Activated effector memory CD4-positive, alpha-beta T cell treated with Interleukin-2 at 50 U/mL for 16 hours (primary cell): ENCODE measurements around the gene DUOX1.
"Not testable (repeated sequence)": the region's sequence is repeated elsewhere in the genome, so short reads cannot be mapped to it uniquely, and the experiment has no call there.

Experiments used
- DNase-seq: peaks from one replicate; pipeline ENCODE4 v3.0.0-alpha.2; 2020

The DUOX1 gene

DNA sequence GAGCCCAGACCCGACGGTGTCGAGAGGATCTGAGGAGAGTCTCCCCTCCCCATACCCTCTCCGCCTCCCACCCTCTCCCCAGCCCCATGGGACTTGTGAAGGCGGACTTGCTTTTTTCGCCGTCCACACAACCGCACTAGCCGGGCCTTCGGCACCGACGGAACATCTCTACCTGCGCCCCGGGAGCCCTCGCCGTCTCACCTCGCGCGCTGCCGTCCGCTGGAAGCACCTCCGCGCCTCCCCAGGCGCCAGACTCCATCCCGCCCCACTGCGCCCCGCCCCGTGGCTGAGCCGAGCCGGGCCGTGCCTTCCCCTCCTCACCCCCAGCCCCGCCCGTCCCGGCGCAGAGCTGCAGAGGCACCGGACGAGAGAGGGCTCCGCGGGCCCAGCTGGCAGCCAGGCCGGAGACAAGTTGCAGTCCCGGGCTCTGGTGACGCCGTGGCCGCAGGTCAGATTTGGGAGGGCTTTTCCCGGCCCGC, at the start of gene DUOX1, which contains the start of gene DUOXA1:
Gene DUOX1, plus strand, starts transcription at position 344 of the 479 bp plus-strand sequence. CDS start 1,973 bp downstream, outside the sequence.
Gene DUOXA1, minus strand, starts transcription at position 229 of the 479 bp plus-strand sequence. CDS start 6,865 bp downstream, outside the sequence.
- peak; percentile 12 for DNase-seq

DNA sequence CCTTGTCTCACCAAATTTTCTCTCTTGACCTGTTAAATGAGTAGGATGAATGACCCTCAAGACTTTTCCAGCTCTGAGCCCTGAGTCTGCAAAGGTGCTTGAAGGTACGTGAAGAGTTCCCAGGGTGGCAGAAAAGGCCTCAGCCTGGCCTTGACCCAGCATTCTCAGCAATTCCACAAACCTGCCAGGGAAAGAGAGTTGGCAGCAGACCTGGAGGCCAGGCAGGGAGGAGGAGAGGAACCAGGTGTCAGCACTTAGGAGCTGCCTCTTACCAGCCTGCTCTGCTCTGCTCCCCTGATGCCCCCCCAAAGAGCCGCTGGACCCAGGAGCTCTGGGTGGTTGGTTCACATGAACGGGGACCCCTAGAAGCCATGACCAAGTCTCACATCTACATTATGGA, 49.2 kb upstream of the DUOX1 start:
- DNase-seq: not testable (repeated sequence)

DNA sequence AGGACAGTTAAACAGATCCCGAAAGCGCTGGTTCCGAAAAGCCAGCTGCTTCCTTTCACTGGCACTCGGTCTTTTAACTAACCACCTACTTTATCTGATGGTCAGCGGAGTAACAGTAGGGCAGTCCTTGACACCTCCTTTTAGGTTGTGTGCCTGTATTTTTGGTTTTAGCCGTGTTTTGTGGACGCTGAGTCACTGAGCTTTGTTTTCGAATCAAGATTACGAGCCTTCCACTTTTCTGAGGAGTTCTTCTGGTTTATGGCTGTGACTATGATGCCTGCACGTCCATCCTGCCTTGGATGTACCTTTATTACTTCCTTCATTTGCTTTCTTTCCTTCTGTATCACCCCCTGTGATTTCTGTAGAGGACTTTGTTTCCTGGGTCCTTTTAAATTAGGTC, 47.4 kb upstream of the DUOX1 start:
- not testable (repeated sequence) for DNase-seq

DNA sequence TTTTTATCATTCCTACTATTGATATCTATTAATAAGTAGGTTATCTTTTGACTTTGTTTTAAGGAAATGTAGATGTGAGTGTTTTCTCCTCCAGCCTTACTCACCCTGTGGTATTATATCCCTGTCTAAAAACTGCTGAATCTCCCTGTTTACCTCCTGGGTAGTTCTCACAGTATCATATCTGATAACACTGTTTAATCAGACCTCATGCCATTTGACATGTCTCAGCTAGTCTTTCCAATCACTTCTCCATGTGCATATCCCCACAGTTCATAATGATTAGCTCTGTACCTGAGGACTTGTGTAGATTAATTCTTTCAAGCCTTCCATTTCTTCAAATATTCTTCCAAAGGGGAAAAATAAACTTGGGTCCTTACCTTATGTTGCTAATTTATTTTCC, 46.6 kb upstream of the DUOX1 start:
- DNase-seq: no peak

DNA sequence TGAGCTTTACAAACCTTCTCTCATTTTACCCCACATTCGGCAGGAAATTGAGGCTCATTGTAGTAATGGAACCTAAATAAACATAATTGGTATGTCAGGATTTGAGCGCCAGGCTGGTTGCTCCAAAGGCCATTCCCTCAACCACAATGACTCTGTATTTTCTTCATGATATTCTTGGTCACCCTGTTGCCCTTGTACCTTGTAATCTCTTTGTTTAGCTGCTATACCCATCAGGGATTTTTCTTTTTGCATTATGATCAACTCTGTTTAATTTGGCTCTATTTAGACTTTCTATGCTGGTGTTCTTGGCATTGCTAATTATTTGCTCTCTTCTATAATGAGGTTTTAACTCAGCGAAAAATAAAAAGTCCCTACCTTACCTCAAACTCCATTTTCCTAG, 45.6 kb upstream of the DUOX1 start:
- no peak for DNase-seq

DNA sequence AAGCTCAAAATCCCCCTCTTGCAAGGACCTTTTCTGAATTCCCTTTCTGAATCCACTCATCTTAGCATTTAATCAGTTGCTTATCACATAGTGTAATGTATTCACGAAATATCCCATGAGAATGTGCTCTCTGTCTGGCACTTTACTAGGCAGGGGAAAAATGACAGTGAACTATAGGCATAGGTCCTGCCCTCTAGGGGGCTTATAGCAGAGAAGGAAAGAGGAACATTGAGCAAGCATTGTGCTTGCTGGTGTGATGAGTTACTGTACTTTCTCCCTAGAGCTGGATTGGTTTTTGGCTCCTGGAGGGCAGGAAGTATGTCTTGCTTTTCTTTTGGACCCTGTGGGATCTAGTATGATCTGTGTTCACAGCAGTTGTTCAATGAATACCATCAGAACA, 42.3 kb upstream of the DUOX1 start:
- DNase-seq: no peak

DNA sequence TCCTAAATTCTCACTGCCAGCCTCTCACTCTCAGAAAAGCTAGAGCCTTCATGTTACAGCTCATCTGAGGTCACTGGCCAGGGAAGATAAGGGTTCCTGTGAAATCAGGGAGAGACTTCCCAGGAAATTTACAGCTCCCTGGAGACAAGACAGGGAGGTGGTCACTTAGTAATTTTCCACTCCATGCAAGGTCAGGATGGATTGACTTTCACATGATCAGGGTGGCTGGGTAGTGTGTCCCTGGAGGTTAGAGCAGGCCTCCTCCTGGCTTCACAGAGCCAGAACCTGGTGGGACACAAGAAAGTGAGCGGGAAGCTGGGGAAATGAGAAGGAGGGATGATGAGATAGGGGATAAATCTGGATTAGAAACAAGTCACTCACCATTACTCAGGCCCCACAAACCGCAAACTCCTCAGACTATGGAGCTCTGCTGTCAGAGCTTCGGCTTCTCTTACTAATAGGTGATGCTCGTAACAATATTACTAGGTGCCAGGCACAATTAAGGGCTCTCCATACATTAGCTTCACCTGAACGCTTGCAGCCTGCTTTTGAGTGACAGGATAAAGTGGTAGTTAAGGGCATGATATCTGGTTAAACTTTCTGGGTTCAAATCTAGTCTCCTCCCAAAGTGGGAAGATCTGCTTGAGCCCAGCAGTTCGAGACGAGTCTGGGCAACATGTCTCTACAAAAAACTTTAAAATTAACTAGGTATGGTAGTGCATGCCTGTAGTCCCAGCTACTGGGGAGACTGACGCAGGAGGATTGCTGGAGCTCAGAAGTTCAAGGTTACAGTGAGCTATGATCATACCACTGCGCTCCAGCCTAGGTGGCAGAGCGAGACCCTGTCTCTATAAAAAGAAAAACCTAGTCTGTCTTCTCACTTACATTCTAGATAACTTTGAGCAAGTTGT, 40.7 kb upstream of the DUOX1 start:
- no peak for DNase-seq

DNA sequence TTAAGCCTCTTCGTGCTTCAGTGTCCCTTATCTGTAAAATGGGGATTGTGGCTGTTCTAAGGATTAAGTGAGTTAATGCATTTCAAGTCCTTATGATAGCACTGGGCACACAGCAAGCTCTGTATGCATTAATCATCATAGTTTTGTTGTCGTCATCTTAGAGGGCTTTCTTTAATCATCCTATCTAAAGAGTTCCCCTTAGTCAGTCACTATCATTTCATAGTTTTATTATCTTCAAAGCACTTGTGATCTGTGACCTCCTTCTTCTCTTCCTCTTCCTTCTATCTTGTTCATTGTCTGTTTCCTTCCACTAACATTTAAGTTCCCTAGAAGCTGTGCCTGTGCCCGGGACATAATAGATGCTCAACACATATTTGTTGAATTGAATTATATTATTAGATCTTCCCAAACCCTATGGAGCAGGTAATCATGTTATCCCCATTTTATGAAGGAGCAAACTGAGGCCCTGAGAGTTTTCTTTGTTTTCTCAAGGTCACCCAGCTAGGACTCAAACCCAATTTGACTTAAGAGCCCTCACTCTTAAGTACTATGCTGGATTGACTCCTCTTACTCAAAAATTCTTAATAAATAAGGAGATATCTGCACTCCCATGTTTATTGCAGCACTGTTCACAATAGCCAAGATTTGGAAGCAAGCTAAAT, 40.0 kb upstream of the DUOX1 start:
- no peak for DNase-seq

DNA sequence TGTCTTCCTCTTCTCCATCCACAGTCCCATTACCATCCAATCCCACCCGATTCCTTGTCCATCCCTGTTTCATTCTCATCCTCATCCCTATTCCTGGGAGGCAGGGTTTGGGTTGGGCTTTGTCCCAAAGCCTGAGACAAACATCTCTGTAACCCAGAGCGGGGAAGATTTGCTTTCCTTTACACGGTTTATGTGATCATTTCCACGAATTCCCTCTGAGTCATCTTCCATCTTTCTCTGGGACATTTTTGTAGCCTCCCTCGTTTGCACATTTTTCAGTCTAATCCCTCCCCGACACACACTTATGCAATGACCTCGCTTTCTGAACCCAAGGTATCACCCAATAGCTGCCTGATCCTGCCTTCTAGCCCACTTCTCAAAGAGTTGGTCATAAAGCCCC, 38.6 kb upstream of the DUOX1 start:
- no peak for DNase-seq

DNA sequence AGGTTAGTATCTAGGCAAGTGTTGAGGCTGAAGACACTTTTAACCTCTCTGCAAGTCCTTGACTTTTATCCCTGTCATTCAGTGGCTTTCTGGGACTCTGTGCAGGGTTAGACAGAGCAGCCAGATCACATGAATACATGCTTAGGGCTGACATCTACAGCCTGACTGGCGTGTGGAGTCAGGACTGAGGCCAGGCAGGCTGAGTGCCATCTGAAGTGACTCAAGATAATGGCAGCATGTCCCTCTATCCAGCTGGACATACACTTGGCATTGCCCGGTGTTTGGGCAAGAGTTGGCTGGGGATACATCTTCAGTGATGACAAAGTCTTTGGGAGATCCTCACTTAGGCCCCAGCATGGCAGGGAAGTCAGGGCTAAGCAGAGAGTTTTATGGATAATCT, 38.2 kb upstream of the DUOX1 start:
- DNase-seq: no peak

DNA sequence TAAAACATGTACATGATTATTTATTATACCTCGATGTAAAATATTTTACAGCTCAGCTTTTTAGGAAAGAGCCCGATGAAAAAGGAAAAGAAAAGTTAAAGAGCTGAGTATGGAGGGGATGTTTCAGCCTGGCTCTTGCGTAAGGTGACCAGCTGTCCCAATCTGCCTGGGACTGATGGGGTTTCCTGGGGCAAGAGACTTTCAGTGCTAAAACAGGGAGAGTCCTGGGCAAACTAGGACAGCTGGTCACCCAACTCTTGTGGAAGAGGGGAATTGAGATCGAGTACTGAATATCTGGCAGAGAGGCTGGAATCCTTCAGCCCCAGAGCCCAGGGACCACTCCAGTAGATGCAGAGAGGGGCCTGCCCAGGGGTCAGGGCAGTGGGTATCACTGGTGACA, 36.8 kb upstream of the DUOX1 start:
- no peak for DNase-seq

DNA sequence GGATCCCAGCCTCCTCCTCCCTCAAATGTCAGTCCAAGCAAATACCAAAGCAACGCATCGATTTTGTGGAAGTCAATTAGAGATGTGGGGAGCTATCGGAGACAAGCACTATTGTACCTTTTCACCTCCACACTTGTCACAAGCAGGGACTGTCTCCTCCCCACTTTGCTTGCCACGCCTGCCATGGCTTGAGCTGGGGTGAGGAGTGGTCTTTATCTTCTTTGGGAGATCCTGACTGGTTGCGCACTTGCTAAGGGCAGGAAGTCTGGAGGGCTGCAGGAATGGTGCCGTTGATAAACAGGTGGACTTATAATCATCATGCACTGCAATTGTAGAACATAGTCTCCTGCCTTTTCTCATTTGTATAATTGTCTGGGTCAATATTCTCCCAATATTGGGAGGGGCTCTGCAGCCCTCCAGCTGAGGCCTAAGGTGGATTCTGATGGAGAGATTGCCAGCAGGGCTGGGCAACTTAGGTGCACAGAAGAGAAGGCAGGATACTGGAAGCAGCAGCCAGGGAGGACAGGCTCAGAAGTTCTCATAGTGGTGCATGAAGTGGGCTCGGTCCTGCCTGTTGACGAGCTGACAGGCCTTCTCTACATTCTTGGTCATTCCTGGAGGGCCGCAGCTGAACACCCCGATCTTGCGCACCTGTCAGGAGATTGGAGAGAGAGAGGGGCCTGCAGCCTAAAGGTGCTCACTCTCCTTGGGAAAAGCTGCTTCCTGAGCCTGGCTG, 36.0 kb upstream of the DUOX1 start:
- no peak for DNase-seq

DNA sequence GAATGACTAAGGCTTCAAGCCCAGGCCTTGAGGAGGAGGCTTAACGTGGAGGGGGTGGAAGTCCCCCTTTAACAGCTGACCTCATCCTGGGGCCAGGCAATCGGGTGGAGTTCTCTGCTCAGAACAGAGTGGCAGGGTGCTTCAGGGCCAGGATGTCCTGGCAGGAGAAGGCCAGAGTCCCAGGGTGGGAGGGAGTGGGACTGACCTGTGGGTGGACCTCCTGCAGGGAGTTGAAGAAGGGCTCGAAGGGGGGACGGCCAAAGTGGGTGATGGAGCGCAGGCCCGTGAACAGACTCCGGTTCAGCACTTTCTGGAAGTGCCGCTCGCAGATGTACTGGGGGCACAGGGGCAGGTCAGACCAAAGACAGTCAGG, 35.5 kb upstream of the DUOX1 start:
- DNase-seq: no peak

DNA sequence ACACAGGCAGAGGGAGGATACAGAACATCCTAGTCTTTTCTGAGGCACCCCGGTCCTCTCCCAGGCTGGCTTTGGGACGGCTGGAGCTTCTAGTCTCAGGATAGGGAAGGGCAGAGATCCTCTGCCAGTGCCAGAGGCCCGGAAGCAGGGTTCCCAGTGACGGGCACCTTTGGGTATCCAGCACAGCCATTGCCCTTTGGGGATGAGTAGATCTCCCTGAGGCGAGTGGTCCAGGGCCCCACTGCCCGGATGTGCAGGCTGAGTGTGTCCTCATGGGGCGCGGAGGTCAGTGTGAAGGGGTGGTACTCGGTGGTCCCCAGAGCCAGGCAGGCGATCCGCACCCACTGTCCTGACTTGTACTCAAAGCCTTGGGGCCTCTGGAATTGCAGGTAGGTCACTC, 34.1 kb upstream of the DUOX1 start:
- no peak for DNase-seq

DNA sequence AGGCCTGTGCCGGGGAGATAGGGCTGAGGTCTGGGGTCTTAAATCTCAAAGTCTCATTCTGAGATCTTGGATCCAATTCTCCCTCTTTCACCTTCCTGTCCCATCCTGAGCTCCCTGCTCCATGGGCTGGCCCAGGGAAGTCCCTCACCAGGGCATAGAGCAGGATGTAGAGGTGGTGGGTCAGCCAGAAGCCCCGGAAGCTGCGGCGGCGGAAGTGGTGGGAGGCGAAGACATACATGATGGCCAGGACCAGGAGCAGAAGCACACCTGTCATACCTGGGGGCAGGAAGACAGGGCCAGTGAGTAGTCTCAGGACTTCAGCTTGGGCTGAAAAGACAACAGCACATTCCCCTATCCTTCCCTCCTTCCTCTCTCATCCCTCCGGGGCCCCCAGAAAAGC, 32.3 kb upstream of the DUOX1 start:
- DNase-seq: no peak

DNA sequence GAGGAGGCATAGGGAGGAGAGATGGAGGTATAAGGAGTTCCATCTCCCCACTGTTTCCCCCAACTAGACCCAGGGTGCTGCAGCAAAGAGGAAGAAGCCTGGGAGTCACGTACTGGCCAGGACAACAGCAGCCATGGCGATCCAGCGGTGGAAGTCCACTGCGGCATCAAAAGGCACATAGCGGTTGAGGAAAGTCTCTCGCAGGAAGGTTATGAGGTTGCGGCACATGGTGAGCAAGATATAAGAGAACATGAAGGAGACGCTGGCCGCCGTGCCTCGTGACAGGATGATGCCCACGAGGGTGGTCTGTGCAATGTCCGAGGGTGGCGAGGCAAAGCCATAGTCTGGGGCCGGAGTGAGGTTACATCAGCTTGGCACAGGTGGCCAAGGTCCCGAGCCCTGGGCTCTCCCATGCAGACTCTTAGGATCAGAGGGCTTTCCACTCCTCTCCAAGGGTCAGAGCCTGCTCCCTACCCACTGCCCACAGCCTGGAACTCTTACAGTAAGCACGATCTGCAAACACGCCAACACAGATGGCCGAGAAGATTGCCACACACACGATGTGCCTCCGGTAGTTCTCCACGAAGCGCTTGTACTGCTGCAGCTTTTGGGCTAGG, 30.1 kb upstream of the DUOX1 start:
- no peak for DNase-seq

DNA sequence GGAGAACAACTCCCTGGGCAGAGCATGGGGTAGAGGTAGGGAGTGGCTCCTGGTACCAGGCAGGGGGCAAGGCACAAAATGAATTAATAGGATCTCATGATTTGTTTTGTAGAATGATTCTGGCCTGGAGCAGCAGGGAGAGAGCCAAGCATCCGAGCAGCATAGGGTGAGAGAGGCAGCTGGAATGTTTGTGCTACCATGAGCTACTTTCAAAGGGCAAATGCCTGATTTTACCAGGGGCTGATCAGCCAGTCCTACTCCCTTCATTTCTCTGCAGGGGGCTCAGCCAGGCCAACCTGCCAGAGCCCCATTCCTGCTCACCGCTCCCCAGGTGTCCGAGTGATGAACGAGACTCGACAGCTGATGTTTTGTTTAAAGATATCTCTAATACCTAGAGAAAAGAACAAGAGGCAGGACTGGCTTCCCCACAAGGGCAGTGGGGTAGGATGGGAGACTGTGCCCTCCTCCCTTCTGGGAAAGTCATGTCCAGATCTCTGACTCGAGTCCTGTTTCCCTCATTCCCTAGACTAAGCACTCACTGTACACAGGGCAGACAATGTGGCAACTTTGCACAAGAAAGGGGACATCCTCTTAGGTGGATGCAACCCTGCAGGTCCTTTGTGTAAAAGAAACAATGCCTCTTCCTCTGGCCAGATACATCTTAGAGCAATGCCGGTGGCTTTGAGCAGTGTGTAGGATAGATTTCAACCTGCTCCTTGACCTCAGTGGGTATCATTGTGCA, 28.7 kb upstream of the DUOX1 start:
- no peak for DNase-seq

DNA sequence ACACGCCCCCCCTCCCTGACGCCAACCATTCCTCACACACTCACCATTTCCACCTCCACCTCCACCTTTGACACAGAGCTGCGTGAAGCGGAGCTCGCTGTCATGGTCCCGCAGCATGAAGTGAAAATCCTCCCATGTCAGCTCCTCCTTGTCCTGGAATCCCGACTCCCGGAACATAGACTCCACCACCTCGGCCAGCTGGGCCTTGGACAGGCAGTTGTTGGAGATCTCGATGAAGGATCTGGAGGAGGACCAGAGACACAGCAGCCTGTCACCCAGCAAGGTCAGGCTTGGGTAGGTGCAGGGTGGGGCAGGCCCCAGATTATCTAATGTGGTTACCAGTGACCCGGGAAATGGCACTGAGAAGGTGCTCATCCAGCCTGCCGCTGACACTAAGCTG, 28.0 kb upstream of the DUOX1 start:
- DNase-seq: no peak

DNA sequence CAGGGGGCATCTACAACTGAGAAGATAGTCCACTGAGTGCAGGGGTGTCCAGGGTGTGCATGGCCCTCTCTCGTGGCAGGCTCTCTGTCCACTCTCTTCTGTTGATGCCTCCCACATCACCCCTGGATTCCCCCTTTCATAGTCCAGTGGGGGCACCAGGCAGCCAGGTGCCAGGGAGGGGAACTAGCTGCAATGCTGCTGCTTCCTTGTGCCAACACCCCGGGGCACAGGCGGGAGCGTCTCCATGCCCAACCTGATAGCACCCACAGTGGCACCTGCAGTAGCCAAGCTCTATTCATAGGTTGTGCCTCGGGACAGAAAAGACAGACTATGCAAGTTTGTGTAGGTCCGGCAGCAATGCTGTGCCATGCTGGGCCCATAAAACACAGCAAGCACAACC, 27.6 kb upstream of the DUOX1 start:
- DNase-seq: no peak

DNA sequence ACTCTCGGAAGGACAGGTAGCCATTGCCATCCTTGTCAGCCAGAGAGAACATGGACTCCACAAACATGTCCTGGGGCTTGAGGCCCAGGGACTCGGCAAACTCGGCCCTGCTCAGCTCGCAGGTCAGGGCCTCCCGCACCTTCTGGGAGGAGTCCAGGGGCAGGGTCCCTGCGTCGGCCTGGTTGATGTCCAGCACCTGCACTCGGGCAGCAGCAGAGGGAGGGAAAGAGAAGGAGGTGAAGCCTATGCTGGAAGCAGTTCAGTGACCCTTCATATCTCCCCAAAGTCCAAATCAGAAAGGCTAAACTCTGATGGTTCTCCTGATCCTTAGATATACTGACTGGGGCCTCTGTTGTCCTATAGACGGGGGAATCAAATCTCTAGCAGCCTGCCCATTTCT, 25.6 kb upstream of the DUOX1 start:
- not testable (repeated sequence) for DNase-seq

DNA sequence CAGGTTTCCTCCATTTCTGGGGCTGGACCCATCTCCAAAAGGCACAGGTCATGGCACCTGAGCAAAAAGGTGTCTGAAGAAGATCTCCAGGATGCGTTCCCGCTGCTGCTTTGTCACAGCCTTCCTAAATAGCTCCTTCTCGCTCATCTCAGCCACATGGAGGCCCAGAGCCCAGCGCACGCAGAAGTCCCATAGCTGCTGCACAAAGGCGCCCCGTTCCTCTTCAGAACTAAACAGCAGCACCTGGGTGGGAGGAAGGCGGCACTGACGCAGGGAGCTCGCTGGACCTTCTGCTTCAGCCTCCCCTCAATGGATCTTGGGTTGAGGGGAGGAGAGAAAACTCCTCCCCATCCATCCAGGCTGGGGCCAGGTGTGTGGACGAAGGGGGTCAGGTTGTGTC, 24.2 kb upstream of the DUOX1 start:
- DNase-seq: no peak
